ENCODE data around the gene BBLN. TPM values are rescaled to one million over a fixed set of nuclear protein-coding genes. Genes with fewer than 3 reads are reported as not detected.

The BBLN gene
- total and polyA plus RNA-seq, 2 of the 4 experiments (the other 2 are of a cell fraction): 25.1 to 103 TPM

DNA sequence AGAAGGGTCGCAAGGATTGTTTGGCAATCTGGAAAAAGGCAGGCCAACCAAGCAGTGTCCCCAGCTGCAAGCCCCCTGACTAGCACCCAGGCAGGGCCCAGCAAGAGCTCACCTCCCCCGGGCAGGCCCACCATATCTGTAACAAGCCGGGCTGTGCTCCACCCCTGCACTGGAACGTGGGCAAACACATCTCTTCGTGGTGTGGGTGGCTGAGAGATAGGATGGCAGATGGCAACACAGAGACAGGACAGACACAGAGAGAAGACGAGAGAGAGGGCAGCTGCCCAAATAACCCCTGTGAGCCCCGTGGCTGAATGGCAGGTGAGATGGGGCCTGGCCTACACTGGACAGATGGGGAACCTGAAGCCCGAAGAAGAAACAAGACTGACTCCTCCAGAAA is 9.4 kb downstream of the BBLN start:
- Histone ChIP-seq H3K79me1 (ENCODE audit: low read depth in 1 of 2, low read length in 2 of 2) (peaks cover 9 to 43% of the 10 kb centered on the region in 2 experiments), H3K27ac (ENCODE audit: insufficient read depth, low read length) (no peak overlapping the region), H3K14ac (replicated peaks; ENCODE audit: low read depth, low read length) (no peak overlapping the region), H2BK5ac (ENCODE audit: low read depth, low read length, poor library complexity, severe bottlenecking) (no peak overlapping the region), H2AFZ (replicated peaks; ENCODE audit: low read length, poor library complexity) (peak overlapping the region; percentile 43), H4K5ac (ENCODE audit: low read depth, low read length) (no peak overlapping the region), H3K56ac (ENCODE audit: extremely low read depth, insufficient read depth, low read length) (no peak overlapping the region), H4K8ac (ENCODE audit: low read depth in 2 of 2, low read length in 2 of 2) (no peak overlapping the region), H3K9me3 (ENCODE audit: control insufficient read depth, insufficient read depth, low read length) (no peaks in the 10 kb centered on the region), H2BK120ac (ENCODE audit: low read depth, low read length) (no peak overlapping the region), H3K36me3 (ENCODE audit: control insufficient read depth, insufficient read depth, low read length) (peaks cover 47% of the 10 kb centered on the region), H4K91ac (ENCODE audit: insufficient read depth, low read depth, low read length) (no peak overlapping the region), H2AK9ac (replicated peaks; ENCODE audit: low read depth, low read length, poor library complexity) (peak overlapping the region; percentile 82), H3K9me1 (ENCODE audit: insufficient read depth, low read length) (peaks cover 15% of the 10 kb centered on the region), H3K18ac (ENCODE audit: low read depth, low read length) (no peak overlapping the region), H3K4me1 (ENCODE audit: control insufficient read depth, insufficient read depth, low read length) (peaks cover 2% of the 10 kb centered on the region; the same call in 1 of the 2 replicates), H2BK20ac (ENCODE audit: low read depth, low read length) (no peak overlapping the region), H3K9ac (ENCODE audit: low read depth, low read length) (no peak overlapping the region), H4K20me1 (ENCODE audit: insufficient read depth, low read length) (0 out of 2 replicates have a peak, but pooled peaks cover 2% of the 10 kb centered on the region), H3K4me2 (ENCODE audit: low read depth, low read length) (no peak overlapping the region), H3K4ac (ENCODE audit: low read depth, low read length) (no peak overlapping the region), H3K27me3 (ENCODE audit: control insufficient read depth, insufficient read depth, low read length) (no peaks in the 10 kb centered on the region), H3K23ac (ENCODE audit: low read depth, low read length) (no peak overlapping the region), H3K4me3 (ENCODE audit: insufficient read depth, low read depth, low read length) (no peak overlapping the region), H2BK15ac (ENCODE audit: low read depth, low read length) (no peak overlapping the region), H2AK5ac (ENCODE audit: low read depth, low read length) (no peak overlapping the region; the same call in 1 of the 2 replicates)
- ChIA-PET POLR2A (ENCODE audit: unreplicated experiment) (no interaction called here), CTCF (no interaction called here)
- dilution Hi-C loops (cut with HindIII; ENCODE audit: low sequenced_read_pairs, unreplicated experiment) (no loop called here), in situ Hi-C loops (cut with MboI; ENCODE audit: low sequenced_read_pairs) (no loop called here), intact Hi-C loops (cut with micrococcal nuclease) (no loop called here)
- TF ChIP-seq MXI1 (IDR thresholded peaks at IDR 0.05; ENCODE audit: borderline replicate concordance, low read depth, low read length): no peak
- no peak for TF ChIP-seq MAFK (IDR thresholded peaks at IDR 0.05; ENCODE audit: low read depth, low read length)
- TF ChIP-seq, protein P1, sequence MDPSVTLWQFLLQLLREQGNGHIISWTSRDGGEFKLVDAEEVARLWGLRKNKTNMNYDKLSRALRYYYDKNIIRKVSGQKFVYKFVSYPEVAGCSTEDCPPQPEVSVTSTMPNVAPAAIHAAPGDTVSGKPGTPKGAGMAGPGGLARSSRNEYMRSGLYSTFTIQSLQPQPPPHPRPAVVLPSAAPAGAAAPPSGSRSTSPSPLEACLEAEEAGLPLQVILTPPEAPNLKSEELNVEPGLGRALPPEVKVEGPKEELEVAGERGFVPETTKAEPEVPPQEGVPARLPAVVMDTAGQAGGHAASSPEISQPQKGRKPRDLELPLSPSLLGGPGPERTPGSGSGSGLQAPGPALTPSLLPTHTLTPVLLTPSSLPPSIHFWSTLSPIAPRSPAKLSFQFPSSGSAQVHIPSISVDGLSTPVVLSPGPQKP (IDR thresholded peaks at IDR 0.05; ENCODE audit: borderline replicate concordance, low read depth, low read length): no peak
- no peak for TF ChIP-seq RFX5 (IDR thresholded peaks at IDR 0.05; ENCODE audit: low read depth, low read length)
- TF ChIP-seq POLR2A (IDR thresholded peaks at IDR 0.05; ENCODE audit: low read depth, low read length): no peak
- no peak for TF ChIP-seq NFE2L2 (IDR thresholded peaks at IDR 0.05; ENCODE audit: low read depth, low read length)
- TF ChIP-seq, protein P2, sequence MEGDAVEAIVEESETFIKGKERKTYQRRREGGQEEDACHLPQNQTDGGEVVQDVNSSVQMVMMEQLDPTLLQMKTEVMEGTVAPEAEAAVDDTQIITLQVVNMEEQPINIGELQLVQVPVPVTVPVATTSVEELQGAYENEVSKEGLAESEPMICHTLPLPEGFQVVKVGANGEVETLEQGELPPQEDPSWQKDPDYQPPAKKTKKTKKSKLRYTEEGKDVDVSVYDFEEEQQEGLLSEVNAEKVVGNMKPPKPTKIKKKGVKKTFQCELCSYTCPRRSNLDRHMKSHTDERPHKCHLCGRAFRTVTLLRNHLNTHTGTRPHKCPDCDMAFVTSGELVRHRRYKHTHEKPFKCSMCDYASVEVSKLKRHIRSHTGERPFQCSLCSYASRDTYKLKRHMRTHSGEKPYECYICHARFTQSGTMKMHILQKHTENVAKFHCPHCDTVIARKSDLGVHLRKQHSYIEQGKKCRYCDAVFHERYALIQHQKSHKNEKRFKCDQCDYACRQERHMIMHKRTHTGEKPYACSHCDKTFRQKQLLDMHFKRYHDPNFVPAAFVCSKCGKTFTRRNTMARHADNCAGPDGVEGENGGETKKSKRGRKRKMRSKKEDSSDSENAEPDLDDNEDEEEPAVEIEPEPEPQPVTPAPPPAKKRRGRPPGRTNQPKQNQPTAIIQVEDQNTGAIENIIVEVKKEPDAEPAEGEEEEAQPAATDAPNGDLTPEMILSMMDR (conservative IDR thresholded peaks at IDR 0.05; ENCODE audit: low read depth, low read length): no peak
- TF ChIP-seq CHD1 (IDR thresholded peaks at IDR 0.05; ENCODE audit: low read depth, low read length): no peak
- WGBS, 2 experiments (ENCODE audit: extremely low coverage in 2 of 2, insufficient read length in 1 of 2): 92% methylated on average over 2 of the region's 8 CpGs; no CpG with 5 or more reads in 1 of the 2 experiments
- DNase-seq: no peak
- BruUV-seq (replicated peaks): no TSS peak
- ATAC-seq (ENCODE audit: low read depth): no peak
